Measurements from ENCODE around the gene PDZRN3.
"Not testable (repeated sequence)": the region's sequence is repeated elsewhere in the genome, so short reads cannot be mapped to it uniquely, and the experiment has no call there.

The PDZRN3 gene

GRCh38 chr3:73485877-73486330, 138.8 kb downstream of the PDZRN3 start:
- no peak for DNase-seq

- DNase-seq = no peak
Observed at GRCh38 chr3:73484656-73485248, 140.0 kb downstream of the PDZRN3 start.

- DNase-seq = no peak
Observed at GRCh38 chr3:73481888-73482287, 142.9 kb downstream of the PDZRN3 start.

GRCh38 chr3:73480187-73480672, 144.5 kb downstream of the PDZRN3 start:
- DNase-seq = no peak

- no peak for DNase-seq
Observed at GRCh38 chr3:73479325-73479724, 145.4 kb downstream of the PDZRN3 start.

GRCh38 chr3:73478858-73479257, 145.9 kb downstream of the PDZRN3 start:
- no peak for DNase-seq

- no peak for DNase-seq
Observed at GRCh38 chr3:73475717-73476116, 149.0 kb downstream of the PDZRN3 start.

- DNase-seq = no peak
Observed at GRCh38 chr3:73475175-73475574, 149.6 kb downstream of the PDZRN3 start.

GRCh38 chr3:73474619-73475018, 150.1 kb downstream of the PDZRN3 start:
- no peak for DNase-seq

GRCh38 chr3:73473898-73474416, 150.8 kb downstream of the PDZRN3 start:
- no peak for DNase-seq

- DNase-seq = no peak
Observed at GRCh38 chr3:73473181-73473897, 151.4 kb downstream of the PDZRN3 start.

GRCh38 chr3:73471986-73472787, 152.6 kb downstream of the PDZRN3 start:
- DNase-seq = no peak

- DNase-seq = no peak
Observed at GRCh38 chr3:73470860-73471259, 153.9 kb downstream of the PDZRN3 start.

GRCh38 chr3:73469331-73469730, 155.4 kb downstream of the PDZRN3 start:
- DNase-seq = no peak

GRCh38 chr3:73467211-73467610, 157.5 kb downstream of the PDZRN3 start:
- no peak for DNase-seq

GRCh38 chr3:73465926-73466325, 158.8 kb downstream of the PDZRN3 start:
- no peak for DNase-seq

GRCh38 chr3:73464126-73464525, 160.6 kb downstream of the PDZRN3 start:
- not testable (repeated sequence) for DNase-seq

- no peak for DNase-seq
Observed at GRCh38 chr3:73461547-73461946, 163.2 kb downstream of the PDZRN3 start.

GRCh38 chr3:73459711-73460110, 165.0 kb downstream of the PDZRN3 start:
- DNase-seq = no peak

- DNase-seq = no peak
Observed at GRCh38 chr3:73453666-73454065, 171.1 kb downstream of the PDZRN3 start.

GRCh38 chr3:73452729-73453128, 172.0 kb downstream of the PDZRN3 start:
- no peak for DNase-seq

- no peak for DNase-seq
Observed at GRCh38 chr3:73451301-73451944, 173.3 kb downstream of the PDZRN3 start.

- DNase-seq = no peak
Observed at GRCh38 chr3:73449774-73450173, 175.0 kb downstream of the PDZRN3 start.
